Glomerular endothelial cell (primary cell): ENCODE measurements around the gene RBM47. TPM values are rescaled to one million over a fixed set of nuclear protein-coding genes. Genes with fewer than 3 reads are reported as not detected.
A peak's percentile ranks its signal among the peaks of the same experiment; 100 is the strongest.

Experiments
- DNase-seq: peaks from one replicate; pipeline ENCODE4 v3.0.0-alpha.2; 2011; ENCODE audit warnings: low read depth, low spot score; ENCODE audit errors: extremely low read depth
- total RNA-seq: library from RNA; depleted of rRNA; stranded (reverse); fragments of >200 nt; gene quantifications from 2 replicates; pipeline ENCODE4 v1.2.3, GENCODE V29; 2015

Gene RBM47
- total RNA-seq, 1 donor from 2014 or later, result 2.0 TPM

DNA sequence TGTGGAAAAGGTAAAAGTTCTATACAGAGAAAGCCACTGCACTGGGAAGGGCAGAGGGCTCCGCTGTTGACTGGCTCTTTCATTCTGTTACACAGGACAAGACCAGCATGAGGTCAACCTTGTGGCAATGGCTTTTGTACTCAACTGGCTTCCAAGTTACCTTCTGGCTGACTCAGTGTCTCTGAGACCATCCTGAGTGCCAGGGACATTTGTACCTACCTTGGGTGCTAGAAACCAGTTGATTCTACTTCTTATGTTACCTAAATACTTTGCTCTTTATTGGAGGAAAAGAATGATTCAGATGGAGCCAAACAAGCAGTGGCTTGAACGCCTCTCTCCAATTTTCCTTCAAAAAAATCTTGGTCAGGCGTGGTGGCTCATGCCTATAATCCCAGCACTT is 123.2 kb downstream of the RBM47 start:
- DNase-seq, result no peak

DNA sequence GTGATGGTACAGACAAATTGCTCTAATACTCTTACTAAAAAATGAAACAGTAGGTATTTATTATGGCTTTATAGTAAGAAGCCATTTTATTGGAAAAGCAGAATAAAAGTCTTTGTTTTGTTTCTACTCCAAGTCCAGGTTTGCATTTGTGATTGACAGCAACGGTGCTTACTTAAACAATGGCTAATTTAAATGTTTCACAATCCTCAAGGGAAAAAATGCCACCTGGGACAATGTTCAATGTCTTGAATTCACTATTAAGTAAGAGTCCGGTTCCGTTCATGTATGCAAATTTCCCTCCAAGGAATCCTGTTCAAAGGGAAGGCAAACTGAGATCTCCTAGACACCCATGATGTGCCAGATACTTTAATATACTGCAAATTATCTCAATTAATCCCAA is 123.6 kb downstream of the RBM47 start:
- DNase-seq, result no peak

DNA sequence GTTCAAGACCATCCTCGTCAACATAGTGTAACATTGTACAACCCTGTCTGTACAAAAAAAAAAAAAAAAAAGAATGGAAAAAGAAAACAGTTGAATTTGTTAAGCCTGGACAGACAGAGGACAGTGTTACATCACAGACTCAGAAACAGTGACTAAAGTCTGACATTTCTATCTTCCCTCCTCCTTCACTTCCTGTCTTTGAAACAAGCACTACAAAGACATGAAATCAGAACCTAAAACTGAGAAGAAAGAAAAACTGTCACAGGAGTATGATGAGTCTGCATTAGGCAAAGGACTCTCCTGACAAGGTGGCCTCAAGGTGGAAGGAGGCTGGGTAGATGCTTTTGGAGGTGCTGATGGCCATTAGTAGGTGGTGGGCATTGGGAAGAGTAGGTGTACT is 126.7 kb downstream of the RBM47 start:
- DNase-seq, result no peak

DNA sequence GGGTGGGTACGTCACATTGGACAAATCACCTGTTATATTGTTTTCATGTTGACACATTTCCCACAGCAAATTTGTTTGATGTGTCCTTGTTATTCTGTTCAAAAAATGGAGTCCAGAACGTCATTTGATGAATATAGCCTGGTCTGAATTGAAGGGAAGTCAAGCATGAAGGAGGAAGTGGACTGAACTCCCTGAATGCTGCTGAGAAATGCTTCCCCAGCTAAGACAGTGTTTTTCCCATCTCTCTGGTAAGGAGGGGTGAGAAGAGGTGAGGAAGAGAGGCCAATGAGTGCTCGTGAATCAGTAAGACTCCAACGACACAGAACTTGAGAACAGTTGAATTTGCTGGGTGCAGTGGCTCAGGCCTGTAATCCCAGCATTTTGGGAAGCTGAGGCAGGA is 127.4 kb downstream of the RBM47 start:
- DNase-seq, result no peak

DNA sequence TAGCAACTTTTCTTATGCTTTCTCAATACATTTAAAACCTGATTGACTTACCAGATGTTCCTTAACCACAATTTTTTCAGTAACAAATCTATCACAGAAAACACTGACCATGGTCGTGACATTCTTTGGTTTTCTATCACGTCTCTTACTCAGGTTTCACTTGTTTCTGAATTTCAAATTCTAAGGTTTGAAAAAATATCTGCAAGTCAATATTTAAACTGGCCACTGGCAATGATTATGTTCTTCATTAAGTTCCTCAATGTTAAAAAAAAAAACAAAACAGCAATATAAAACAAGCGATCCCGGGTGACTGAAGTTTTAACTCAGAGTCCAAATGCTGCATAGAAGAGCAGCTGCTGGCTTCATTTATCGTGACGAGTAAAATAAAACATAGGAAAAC is 128.9 kb downstream of the RBM47 start:
- no peak for DNase-seq

DNA sequence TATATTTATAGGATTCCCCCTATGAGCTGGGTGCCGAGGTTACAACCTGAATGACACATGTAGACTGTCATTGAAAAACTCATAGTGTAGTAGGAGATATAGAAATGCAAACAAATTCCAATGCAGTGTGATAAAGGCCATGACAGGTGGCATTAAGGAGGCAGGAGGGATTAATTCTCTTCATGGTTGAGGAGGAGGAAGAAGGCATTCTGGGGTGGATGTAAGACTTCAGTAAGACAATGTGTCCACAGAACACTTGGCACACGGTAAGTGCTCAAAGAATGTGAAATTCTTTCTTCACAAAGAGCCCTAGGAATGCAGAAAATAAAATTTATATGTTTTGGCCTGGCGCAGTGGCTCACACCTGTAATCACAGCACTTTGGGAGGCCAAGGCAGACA is 136.5 kb downstream of the RBM47 start:
- no peak for DNase-seq

DNA sequence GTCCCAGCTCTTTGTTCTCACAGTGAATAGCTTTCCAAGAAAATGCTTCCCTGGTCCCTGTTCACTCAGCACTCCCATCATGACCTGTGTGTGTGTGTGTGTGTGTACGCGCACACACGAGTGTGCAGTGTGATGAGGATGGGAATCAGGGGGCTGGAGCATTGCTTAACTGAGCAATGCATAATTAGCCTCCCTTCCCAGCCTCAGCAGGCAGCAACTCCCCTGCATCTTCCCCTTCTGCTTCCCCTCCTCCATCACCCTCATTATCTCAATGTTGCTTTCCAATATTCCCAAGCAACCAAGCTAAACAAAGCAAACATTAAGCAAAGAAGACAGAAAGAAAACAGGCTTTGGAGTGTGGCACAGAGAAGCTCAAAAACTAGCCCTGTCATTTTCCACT is 137.0 kb downstream of the RBM47 start:
- no peak for DNase-seq

DNA sequence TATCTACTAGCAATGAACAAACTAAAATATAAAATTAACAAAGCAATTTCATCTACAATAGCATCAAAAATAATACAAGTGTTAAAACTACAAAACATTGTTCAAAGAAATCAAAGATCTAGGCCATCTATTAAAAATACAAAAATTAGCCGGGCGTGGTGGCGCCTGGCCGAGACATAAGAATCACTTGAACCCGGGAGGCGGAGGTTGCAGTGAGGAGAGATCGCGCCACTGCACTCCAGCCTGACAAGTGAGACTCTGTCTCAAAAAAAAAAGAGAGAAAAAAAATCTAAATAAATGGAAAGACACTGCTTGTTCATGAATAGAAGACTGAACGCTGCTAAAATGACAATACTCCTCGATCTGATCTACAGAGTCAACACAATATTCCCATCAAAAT is 139.2 kb downstream of the RBM47 start:
- DNase-seq, result no peak

DNA sequence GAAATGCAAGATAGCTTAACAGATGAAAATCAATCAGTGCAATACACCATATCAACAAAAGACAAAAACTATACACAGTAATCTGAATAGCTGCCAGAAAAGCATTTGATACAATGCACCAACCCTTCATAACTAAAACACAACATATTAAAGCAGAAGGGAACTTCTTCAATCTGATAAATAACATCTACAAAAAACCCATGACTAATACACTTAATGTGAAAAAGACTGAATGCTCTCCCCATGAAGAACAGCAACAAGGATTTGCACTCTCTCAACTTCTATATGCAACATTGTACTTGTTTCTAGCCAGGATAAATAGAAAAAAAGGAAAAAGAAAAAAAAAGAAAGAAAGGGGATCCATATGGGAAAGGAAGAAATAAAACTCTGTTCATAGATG is 139.7 kb downstream of the RBM47 start:
- DNase-seq, result no peak

DNA sequence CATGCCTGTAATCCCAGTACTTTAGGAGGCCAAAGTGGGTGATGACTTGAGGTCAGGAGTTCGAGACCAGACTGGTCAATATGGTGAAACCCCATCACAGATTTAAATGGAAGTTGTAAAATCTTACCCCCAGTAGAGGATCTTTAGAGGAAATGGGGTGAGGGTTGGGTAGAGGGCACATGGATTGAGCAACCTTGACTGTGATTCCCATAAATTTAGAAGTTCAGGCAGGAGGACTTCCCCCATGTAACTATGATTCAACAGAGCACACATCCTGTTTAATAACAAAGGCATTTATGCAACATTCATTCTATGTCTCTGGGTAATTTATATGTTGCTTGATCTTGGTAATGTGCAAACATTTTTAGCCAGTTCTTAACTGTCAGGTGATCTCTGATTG is 143.1 kb downstream of the RBM47 start:
- DNase-seq, result peak; percentile 16

DNA sequence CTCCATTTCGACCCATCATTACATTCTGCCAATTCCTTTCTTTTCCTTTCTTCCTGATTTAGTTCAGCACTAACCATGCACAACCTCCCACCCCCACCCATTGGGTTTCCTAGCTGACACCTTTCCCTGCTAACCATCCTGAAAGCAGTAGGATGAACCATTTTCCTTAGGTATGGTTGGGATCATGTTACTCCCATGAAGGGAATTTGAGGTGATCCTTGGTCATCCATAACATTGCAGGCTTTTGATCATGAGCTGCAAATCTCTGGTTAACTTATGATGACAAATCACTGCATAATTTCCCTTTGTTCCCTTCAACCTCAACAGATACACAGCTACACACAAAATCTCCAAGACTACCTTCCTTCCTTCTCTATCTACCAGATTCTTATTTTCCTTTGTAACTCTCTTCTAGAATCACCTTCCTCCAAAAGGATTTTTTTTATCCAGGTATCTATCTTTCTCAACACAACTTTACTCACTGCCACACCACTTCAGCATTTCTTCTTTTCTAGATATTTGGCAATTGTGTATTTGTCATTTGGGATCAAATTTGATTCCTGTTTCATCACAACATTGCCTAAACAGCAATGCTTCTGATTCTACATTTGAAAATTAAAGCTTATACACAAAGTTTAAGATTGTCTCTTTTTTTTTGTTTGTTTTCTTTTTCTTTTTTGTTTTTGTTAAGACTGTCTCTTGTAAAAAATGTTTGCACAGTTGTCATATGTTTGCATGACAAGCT is 145.1 kb downstream of the RBM47 start:
- DNase-seq, result no peak

DNA sequence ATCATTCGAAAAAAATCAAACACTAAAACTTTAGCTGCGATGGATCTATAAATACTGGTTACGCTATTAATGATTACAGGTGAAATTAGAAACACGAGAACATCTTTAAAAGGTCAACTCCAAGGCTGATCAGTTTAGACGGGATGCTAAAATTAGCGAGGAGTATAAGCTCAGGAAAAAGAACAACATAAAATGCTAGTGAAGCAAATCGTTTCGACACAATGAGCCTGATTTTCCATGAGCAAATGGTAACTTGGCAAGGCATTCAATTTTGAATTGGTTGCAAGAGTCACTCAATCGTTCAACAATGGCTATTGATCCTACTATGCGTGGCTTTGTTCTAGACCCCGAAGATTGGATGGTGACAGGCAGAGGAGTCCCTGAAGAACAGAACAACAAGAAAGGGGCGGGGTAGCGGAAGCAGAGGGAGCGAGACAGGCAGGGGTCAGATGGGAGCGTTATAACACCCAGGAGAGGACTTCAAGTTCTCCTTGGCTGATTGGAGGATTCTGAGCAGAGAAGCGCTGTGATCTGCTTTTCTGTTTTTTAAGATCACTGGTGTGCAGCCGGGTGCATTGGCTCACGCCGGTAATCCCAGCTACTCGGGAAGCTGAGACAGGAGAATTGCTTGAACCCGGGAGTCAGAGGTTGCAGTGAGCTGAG is 146.5 kb downstream of the RBM47 start:
- DNase-seq, result no peak

DNA sequence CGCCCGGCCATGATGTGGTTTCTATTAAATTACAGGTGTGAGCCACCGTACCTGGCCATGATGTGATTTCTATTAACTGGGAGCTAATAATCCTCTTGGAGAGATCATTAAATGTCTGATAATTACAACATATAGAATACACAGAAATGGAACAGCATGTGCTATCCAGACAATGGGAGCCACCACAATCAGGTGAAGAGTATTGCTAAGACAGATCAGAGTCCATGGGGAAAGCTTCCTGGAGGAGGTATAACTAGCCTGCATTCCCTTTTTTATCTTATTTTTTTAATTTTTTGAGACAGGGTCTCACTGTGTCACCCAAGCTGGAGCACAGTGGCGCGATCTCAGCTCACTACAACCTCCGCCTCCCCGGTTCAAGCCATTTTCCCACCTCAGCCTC is 147.7 kb downstream of the RBM47 start:
- DNase-seq, result no peak

DNA sequence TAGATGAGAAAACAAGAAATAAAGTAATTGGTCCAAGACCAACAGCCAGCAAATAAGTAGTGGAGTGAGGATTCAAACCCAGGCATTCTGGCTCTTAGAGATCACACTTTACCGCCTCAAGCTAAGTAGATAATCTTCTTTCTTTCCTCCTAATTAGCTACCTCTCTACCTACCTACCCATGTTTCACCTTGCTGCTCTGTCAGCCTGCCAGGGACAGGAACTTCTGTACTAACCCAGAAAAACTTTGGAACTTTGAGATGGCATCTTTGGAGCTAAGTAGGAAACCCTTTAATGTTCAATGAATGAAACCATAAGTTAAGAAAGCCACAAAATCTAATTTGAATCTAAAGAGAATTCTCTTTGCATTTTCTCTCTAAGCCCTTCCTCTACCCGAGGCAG is 149.4 kb downstream of the RBM47 start:
- DNase-seq, result no peak

DNA sequence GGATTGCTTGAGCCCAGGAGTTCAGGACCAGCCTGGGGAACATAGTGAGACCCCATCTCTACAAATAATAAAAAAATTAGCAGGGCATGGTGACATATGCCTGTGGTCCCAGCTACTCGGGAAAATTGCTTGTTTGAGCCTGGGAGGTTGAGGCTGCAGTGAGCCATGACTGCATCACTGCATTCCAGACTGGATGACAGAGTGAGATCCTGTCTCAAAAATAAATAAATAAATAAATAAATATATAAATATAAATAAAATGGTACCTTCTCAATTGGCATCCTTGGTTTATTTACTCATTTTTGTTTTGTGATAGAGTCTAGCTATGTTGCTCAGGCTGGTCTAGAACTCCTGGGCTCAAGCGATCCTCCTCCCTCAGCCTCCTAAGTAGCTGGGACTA is 150.3 kb downstream of the RBM47 start:
- DNase-seq, result no peak

DNA sequence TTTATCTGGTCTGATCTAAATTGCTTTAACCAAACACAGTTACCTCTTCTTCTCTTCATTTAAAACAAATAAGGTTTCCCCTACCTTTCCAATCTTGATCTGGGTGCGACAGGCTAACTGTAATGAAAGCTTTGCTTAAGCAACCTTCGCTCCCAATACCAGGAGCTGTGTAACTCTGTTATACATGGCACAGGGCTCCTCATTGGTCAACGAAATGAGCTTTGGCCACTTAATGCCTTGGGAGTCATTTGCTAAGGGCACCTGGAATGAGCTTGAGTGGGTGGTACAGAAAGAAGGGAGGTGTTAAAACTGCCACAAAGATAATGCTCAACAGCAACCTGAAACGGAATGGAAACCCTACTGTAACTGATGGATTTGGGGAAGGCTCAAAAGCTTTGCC is 154.1 kb downstream of the RBM47 start:
- DNase-seq, result no peak

DNA sequence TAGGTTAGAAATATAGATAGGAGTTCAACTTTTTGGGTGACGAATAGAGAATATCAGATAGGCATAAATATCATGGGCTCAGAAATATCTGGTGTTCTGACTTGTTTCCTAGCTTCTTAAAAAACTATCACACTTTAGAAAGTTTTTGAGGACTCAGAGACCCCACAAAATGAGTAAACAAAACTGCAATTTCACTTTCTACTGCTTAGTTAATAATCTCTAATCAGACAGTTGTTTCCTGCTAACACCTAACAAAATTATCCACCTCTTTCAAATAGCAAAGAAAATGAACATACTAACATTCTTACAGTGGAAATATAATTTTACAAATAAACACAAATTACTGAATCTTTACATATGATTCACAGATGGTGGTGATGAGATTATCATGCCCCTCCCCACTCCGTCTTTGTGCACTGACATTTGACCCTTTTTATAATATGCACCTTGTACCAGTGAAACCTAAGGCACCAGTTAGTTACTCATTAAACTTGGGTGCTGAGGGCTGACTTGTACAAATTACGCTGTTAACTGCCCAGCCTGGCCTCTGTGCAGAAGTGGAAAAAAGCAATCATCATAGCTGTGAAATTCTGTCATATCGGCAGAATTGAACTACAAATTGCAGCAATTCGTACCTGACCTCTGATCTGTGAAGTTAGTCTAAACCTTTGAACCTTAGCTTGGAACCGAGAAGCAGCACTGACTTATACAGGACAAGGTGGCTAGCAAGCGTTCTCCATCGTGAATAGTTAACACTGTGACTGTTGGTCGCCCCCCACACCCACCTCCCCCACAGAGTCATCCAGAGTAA is 155.9 kb downstream of the RBM47 start:
- DNase-seq, result no peak

DNA sequence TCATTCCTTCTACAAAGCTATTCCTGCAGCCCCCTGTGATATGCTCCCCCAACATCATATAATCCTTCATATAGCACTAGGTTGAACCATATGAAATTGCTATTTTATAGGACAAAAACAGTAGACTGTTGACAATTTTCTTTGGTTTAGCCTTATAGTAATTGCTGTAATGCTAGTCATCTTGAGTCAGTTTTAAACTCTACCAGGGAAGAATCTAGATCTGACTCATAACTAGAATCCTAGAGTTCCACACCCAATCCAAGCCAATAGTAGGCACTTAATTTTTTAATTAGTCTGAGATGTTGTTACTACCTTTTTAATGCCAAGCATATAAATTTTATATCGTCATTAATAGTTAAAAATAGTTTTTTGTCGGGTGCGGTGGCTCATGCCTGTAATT is 157.7 kb downstream of the RBM47 start:
- no peak for DNase-seq

DNA sequence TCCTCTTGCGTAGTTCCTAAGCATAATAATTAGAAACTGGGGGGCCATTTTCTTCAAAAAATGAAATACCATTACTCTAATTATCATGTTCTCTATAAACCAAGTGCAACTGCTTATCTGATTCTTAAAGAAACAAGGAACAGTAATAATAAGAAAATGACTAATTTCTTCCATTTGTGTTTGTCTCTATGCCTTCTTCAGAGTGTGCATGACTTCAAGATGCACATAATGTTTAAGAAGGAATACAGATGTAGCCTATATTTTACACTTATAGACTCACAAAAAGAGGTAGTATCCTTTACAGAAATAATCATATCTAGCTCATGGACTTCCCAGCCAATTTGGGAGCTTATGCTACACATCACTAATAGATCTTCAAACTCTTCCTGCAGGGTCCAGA is 162.9 kb downstream of the RBM47 start:
- no peak for DNase-seq

DNA sequence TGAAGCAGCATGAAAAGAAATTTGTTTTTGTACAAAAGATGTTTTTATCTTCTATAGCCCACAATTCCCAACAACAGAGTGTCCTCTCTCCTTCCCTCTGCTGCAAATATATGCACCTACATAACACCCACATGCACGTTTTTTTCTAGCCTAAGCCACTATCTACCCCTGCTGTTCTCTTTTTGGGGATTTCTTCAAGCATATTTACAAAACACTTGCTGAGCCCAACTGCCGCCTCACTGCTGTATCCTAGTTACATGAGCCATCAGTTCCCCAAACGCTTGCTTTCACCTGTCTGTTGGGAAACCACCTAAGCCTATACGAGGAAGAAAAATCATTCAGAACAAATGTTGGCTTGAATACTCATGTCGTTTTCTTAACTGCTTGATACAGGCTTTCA is 167.3 kb downstream of the RBM47 start:
- no peak for DNase-seq

DNA sequence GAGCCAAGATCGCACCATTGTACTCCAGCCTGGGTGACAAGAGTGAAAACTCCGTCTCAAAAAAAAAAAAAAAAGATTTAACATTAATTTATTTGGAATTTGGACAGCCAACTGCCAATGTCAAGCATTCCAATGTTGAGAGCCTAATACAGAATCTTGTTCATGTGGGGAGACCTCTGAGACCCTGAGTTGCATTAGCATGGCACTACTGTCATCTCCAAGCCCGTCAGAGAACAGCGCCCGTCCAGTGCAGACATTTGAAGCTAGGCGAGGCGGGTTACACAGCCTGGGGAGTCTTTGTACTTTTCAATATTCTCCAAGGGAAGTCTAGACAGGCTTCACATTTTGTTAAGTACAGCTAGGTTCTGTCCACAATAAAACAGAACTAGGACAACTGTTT is 167.8 kb downstream of the RBM47 start:
- no peak for DNase-seq

DNA sequence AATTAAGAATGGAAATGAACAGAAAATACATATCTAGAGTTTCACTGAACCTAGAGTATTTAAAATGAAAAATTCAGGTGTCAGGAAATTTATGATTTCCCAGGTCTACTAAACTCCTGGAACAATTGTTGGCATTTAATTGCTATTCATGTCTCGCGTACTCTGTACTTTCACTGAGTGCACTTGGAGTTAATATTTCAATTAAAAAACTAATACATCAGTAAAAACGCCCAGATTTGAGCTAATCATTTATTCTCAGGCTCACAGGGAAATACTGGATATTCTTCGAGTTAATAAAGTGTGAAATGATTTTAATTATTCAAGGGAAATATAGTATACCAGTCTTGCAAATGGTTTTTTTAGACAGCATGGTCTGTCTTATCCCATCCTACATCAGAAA is 168.6 kb downstream of the RBM47 start:
- no peak for DNase-seq
